Ishikawa (cell line): Measurements from ENCODE around the gene PIP4K2B.

Experiments used
- CEBPB ChIP-seq: IDR thresholded peaks from 2 replicates; pipeline ENCODE4 v1.6.1; 2012
- CREB1 ChIP-seq: IDR thresholded peaks from 2 replicates; pipeline ENCODE4 v1.6.1; 2012; ENCODE audit warnings: low read depth
- EGR1 ChIP-seq: IDR thresholded peaks from 2 replicates; pipeline ENCODE4 v1.6.1; 2012
- EP300 ChIP-seq: IDR thresholded peaks from 2 replicates; pipeline ENCODE4 v1.6.1; 2012; ENCODE audit warnings: borderline replicate concordance
- FOXM1 ChIP-seq: IDR thresholded peaks from 2 replicates; pipeline ENCODE4 v1.6.1; 2012; ENCODE audit warnings: low read depth, borderline replicate concordance
- MAX ChIP-seq: IDR thresholded peaks from 2 replicates; pipeline ENCODE4 v1.6.1; 2012
- NFIC ChIP-seq: IDR thresholded peaks from 2 replicates; pipeline ENCODE4 v1.6.1; 2012
- RAD21 ChIP-seq: IDR thresholded peaks from 2 replicates; pipeline ENCODE4 v1.6.1; 2012; ENCODE audit warnings: low read depth
- REST ChIP-seq: IDR thresholded peaks from 2 replicates; pipeline ENCODE4 v1.6.1; 2012; ENCODE audit warnings: low read depth, mild to moderate bottlenecking
- TAF1 ChIP-seq: IDR thresholded peaks from 2 replicates; pipeline ENCODE4 v1.6.1; 2012; ENCODE audit warnings: low read depth, mild to moderate bottlenecking
- TCF12 ChIP-seq: IDR thresholded peaks from 2 replicates; pipeline ENCODE4 v1.6.1; 2012; ENCODE audit warnings: low read depth
- TEAD4 ChIP-seq: IDR thresholded peaks from 2 replicates; pipeline ENCODE4 v1.6.1; 2012
- YY1 ChIP-seq: IDR thresholded peaks from 2 replicates; pipeline ENCODE4 v1.6.1; 2012; ENCODE audit warnings: low read depth
- ZBTB7A ChIP-seq: IDR thresholded peaks from 2 replicates; pipeline ENCODE4 v1.6.1; 2012; ENCODE audit warnings: low read depth
- TF ChIP-seq, protein P1 (sequence below): IDR thresholded peaks from 2 replicates; pipeline ENCODE4 v1.6.1; 2012

The PIP4K2B gene

DNA sequence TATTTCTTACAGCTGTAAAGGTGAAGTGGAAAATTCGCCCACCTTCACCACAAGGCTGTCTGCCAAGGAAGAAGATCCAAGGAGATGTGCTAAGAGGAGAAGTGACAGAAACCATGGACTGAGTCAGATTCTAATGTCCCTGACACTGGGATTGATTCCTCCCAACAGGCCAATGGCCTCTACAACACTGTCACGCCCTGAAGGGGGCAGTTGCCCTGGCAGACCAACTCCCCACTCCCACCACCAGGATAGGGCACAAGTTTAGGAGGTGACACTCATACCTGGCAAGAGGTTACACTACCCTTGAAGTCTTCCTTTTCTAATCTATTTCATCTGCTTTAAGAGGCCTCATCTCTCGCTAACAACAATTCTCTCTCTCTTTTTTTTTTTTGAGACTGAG lies 16.1 kb downstream of the PIP4K2B start:
- TF ChIP-seq EGR1 (no peak), TAF1 (no peak), REST (no peak), NFIC (no peak), TEAD4 (no peak), RAD21 (no peak), YY1 (no peak)

GRCh38 chr17:38779965-38780752 lies 19.2 kb downstream of the PIP4K2B start:
- TF ChIP-seq NFIC (no peak), TCF12 (no peak), REST (no peak), TAF1 (no peak), YY1 (no peak), FOXM1 (no peak), ZBTB7A (no peak), EGR1 (no peak), CEBPB (no peak), CREB1 (no peak), MAX (no peak), RAD21 (no peak), TEAD4 (no peak), EP300 (no peak)
- TF ChIP-seq, protein P1, sequence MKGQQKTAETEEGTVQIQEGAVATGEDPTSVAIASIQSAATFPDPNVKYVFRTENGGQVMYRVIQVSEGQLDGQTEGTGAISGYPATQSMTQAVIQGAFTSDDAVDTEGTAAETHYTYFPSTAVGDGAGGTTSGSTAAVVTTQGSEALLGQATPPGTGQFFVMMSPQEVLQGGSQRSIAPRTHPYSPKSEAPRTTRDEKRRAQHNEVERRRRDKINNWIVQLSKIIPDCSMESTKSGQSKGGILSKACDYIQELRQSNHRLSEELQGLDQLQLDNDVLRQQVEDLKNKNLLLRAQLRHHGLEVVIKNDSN: no peak

DNA sequence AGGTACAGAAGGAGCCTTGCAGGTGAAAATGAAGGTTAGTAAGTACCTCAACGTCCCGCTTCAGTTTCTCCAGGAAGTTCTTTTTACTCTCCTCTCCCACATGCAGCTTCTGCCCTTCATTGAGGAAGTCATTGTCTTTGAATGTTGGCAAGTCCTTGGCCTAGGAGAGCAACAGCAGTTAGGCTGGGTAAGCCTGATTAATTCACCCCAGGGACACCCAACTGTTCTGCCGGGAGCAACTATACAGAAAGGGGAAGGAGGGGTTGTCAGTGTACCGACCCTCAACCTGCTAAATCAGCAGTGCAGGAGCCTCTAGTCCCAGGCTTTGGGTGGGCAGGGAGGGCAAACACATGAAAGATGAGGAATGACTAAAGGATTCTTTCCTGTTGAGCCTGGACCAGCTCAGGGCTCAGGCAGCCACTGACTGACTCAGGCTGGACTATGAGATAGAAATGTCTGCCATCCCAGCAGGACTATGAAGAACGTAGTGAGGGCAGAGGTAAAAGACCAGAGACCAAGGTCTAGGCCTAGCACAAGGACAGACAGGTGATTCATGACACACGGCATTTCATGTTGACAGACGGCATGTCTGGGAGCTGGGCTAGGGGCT lies 21.6 kb downstream of the PIP4K2B start:
- TF ChIP-seq TCF12 (no peak), NFIC (no peak), EGR1 (no peak), ZBTB7A (no peak), MAX (no peak)

DNA sequence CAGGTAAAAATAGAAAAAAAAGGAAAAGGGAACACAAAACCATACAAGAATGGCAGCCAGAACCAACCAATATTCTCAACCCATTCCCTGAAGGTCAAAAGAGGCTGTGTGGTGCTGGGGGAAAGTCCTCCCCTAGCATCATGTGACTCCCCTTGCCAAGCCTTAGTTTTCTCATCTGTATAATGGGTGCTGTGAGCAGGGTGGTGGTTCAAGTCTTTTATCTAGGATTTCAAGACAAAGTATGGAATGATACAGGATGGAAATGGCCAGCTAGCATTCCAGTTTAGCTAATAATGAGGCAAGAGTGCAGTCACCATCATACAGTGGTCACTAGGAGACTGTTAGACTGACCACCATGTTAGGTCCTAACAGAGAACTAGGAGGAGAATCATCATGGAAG lies 26.1 kb downstream of the PIP4K2B start:
- TF ChIP-seq, protein P1: no peak
- TF ChIP-seq NFIC (no peak), TAF1 (no peak), RAD21 (no peak), CEBPB (no peak), TEAD4 (no peak), MAX (no peak)

DNA sequence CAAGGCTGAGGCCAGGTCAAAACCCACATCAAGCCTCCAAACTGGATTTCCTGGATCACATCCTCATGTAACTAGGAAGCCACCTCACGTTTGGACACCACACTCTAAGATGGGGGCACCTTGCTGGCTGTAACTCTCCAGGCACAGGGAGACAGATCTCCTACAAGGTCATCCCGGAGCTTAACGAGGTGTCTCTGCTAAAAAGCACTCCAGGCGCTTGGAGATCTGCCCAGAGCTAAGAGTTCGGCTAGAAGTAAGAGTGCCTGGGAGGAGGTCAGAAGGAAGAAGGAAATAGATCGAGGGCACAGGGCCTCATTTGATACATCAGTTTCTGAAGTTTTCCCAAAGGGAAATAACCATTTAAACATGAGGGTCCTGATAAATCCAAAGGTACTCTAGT lies 30.9 kb downstream of the PIP4K2B start:
- no peak for TF ChIP-seq TAF1

- TF ChIP-seq EP300 (no peak), REST (no peak)
These were observed 33.0 kb downstream of the PIP4K2B start for GRCh38 chr17:38766341-38766740.
